Endothelial cell of umbilical vein (primary cell): Measurements from ENCODE around the gene SHROOM4. TPM values are rescaled to one million over a fixed set of nuclear protein-coding genes. Genes with fewer than 3 reads are reported as not detected.

Experiments
- BruUV-seq: library from RNA; stranded (reverse); fragments of 400-500 nt; replicated peaks from 2 replicates; lab custom pipeline; 2021; lab: Mats Ljungman, UMichigan
- CTCF ChIA-PET: fragments of 300-600, 350-600 bp; sonication (Branson Sonifier 250); formaldehyde crosslinking; loops from one replicate; lab custom pipeline; 2021; ENCODE audit warnings: antibody characterized with exemption, inconsistent platforms; lab: Charles Lee
- POLR2A ChIA-PET: fragments of 300-600, 350-600 bp; sonication (Branson Sonifier 250); formaldehyde crosslinking; loops from one replicate; lab custom pipeline; 2021; ENCODE audit warnings: antibody characterized with exemption, inconsistent platforms; lab: Charles Lee
- DNase-seq: peaks from one replicate; pipeline ENCODE4 v3.0.0-alpha.2; 2011; ENCODE audit warnings: low read depth, low spot score
- FAIRE-seq: peaks from 2 replicates; lab custom pipeline; 2011; peaks lifted over from hg19 to GRCh38; lab: Jason Lieb, UNC
- H2AFZ ChIP-seq: 2 replicates; pipeline ENCODE4 v1.6.0; 2012; ENCODE audit warnings: low read depth, low read length, control low read depth, inconsistent platforms
- H3K27ac ChIP-seq: 2 replicates; pipeline ENCODE4 v1.5.1; 2011; ENCODE audit warnings: low read depth, mild to moderate bottlenecking, control low read depth, low read length, moderate library complexity; ENCODE audit not compliant: insufficient read depth
- H3K27me3 ChIP-seq, 2 experiments: 2 replicates each; pipeline versions ENCODE4 v1.6.0 to v1.6.1; 2011; ENCODE audit warnings: low read length in 2 of 2, mixed read lengths in 1 of 2; ENCODE audit not compliant: control insufficient read depth in 2 of 2, insufficient read depth in 2 of 2
- H3K36me3 ChIP-seq, 2 experiments: 2 replicates in 1 of 2; 3 replicates in 1 of 2; pipeline ENCODE4 v1.5.1; 2011; ENCODE audit warnings: low read length in 2 of 2, mild to moderate bottlenecking in 1 of 2, moderate library complexity in 1 of 2; ENCODE audit not compliant: control insufficient read depth in 2 of 2, insufficient read depth in 2 of 2; ENCODE audit errors: extremely low read depth in 1 of 2
- H3K4me1 ChIP-seq: 3 replicates; pipeline ENCODE4 v1.5.1; 2011; ENCODE audit warnings: mild to moderate bottlenecking, low read length; ENCODE audit not compliant: control insufficient read depth, insufficient read depth; ENCODE audit errors: extremely low read depth
- H3K4me2 ChIP-seq: 2 replicates; pipeline ENCODE4 v1.6.1; 2011; ENCODE audit warnings: low read length, control low read depth, mixed read lengths; ENCODE audit not compliant: insufficient read depth
- H3K4me3 ChIP-seq, 3 experiments: fragments of 200-600 bp in 1 of 3; sonication (generic), shearing (Covaris generic) in 1 of 3; replicated peaks in 1 of 3; 2 replicates each; pipeline ENCODE4 v1.5.1; 2011 to 2016; ENCODE audit warnings: control low read depth in 3 of 3, low read length in 3 of 3, mild to moderate bottlenecking in 2 of 3, inconsistent platforms in 1 of 3, low read depth in 1 of 3, moderate library complexity in 1 of 3; ENCODE audit not compliant: insufficient read depth in 1 of 3
- H3K79me2 ChIP-seq: 2 replicates; pipeline ENCODE4 v1.6.0; 2012; ENCODE audit warnings: low read length, inconsistent platforms; ENCODE audit not compliant: control insufficient read depth, insufficient read depth
- H3K9ac ChIP-seq: replicated peaks from 2 replicates; pipeline ENCODE3; 2011; ENCODE audit warnings: low read length, control low read depth; ENCODE audit not compliant: insufficient read depth; ENCODE audit errors: extremely low read depth
- H3K9me1 ChIP-seq: replicated peaks from 3 replicates; pipeline ENCODE4 v1.6.0; 2011; ENCODE audit warnings: mild to moderate bottlenecking, low read length; ENCODE audit not compliant: control insufficient read depth, insufficient read depth; ENCODE audit errors: extremely low read depth
- H3K9me3 ChIP-seq: replicated peaks from 2 replicates; pipeline ENCODE4 v1.5.1; 2012; ENCODE audit warnings: low read length, inconsistent platforms; ENCODE audit not compliant: control insufficient read depth, insufficient read depth
- H4K20me1 ChIP-seq: replicated peaks from 2 replicates; pipeline ENCODE3; 2011; ENCODE audit warnings: mild to moderate bottlenecking, low read length; ENCODE audit not compliant: control insufficient read depth, insufficient read depth; ENCODE audit errors: extremely low read depth
- CTCF ChIP-seq, 2 donors: IDR thresholded peaks; 1 replicate in 1 of 2; 2 replicates in 1 of 2; pipeline ENCODE4 v1.5.1; 2011; ENCODE audit warnings: low read length in 2 of 2, mild to moderate bottlenecking in 2 of 2, moderate library complexity in 2 of 2, control low read depth in 1 of 2, inconsistent platforms in 1 of 2, low read depth in 1 of 2; ENCODE audit not compliant: insufficient read depth in 1 of 2; ENCODE audit errors: extremely low read depth in 1 of 2
- EZH2 ChIP-seq: IDR thresholded peaks from 2 replicates; pipeline ENCODE4 v1.6.1; 2012; ENCODE audit warnings: borderline replicate concordance, low read depth, mild to moderate bottlenecking, moderate library complexity, low read length, inconsistent platforms; ENCODE audit not compliant: severe bottlenecking
- FOS ChIP-seq: IDR thresholded peaks from 2 replicates; pipeline ENCODE4 v1.6.1; 2011; ENCODE audit warnings: mild to moderate bottlenecking, low read length, moderate library complexity, borderline replicate concordance; ENCODE audit not compliant: insufficient read depth
- GATA2 ChIP-seq: IDR thresholded peaks from 2 replicates; pipeline ENCODE4 v1.7.0; 2011; ENCODE audit warnings: low read depth, mild to moderate bottlenecking, moderate library complexity, mixed read lengths, low read length; ENCODE audit not compliant: insufficient read length, insufficient read depth
- JUN ChIP-seq: IDR thresholded peaks from 2 replicates; pipeline ENCODE4 v1.6.1; 2011; ENCODE audit warnings: borderline replicate concordance, low read depth; ENCODE audit not compliant: insufficient read length, insufficient read depth
- MYC ChIP-seq: IDR thresholded peaks from one replicate; pipeline ENCODE4 v1.6.1; 2011; ENCODE audit warnings: mild to moderate bottlenecking, low read depth, low read length
- POLR2A ChIP-seq: IDR thresholded peaks from 2 replicates; pipeline ENCODE4 v1.6.1; 2012; ENCODE audit warnings: low read depth, mild to moderate bottlenecking, control low read depth, low read length
- POLR2AphosphoS5 ChIP-seq: IDR thresholded peaks from 2 replicates; pipeline ENCODE4 v1.6.1; 2012; ENCODE audit warnings: low read depth, mild to moderate bottlenecking, control low read depth, low read length, moderate library complexity; ENCODE audit not compliant: insufficient read depth
- dilution Hi-C: fragments of 300-500 bp; cut with MboI; formaldehyde crosslinking; loops from one replicate; pipeline ENCODE4 v1.15.0; 2019; ENCODE audit warnings: low sequenced_read_pairs; ENCODE audit not compliant: extremely low pct_ligation_motif_present
- intact Hi-C: fragments of 100-400 bp; cut with micrococcal nuclease; formaldehyde crosslinking; loops from one replicate; pipeline ENCODE4 v1.10.0; 2022
- polyA plus RNA-seq, 4 experiments: library from polyadenylated mRNA; depleted of rRNA in 3 of 4; stranded (reverse) in 3 of 4; unstranded in 1 of 4; fragments of >200 nt; gene quantifications; 2 replicates each; pipeline versions ENCODE4 v1.2.1 to v1.2.3, GENCODE V29; 2011 to 2012; ENCODE audit warnings: missing spikeins in 1 of 4
- total RNA-seq: library from RNA; stranded (reverse); gene quantifications from 2 replicates; pipeline ENCODE4 v1.2.3, GENCODE V29; 2021
- TF ChIP-seq, protein P1 (sequence below): IDR thresholded peaks from 2 replicates; pipeline ENCODE4 v1.6.1; 2011; ENCODE audit not compliant: insufficient read depth, insufficient read length

SHROOM4 gene
- total and polyA plus RNA-seq, 2 donors (not counting 3 experiments of a cell fraction or from before 2014, with no cell fraction given) = 29.7 to 57.5 TPM

GRCh38 chrX:50860518-50860917 is 46.5 kb upstream of the SHROOM4 start:
- no peaks in the 10 kb centered on the region for H3K9me1 ChIP-seq
- no peaks in the 10 kb centered on the region for H3K27me3 ChIP-seq
- no peak overlapping the region for H3K4me3 ChIP-seq
- H3K79me2 ChIP-seq = no peaks in the 10 kb centered on the region
- H3K4me1 ChIP-seq = no peaks in the 10 kb centered on the region
- no peaks in the 10 kb centered on the region for H3K9me3 ChIP-seq
- H3K27ac ChIP-seq = no peak overlapping the region
- intact Hi-C loops (no loop called here), dilution Hi-C loops (no loop called here)
- ChIA-PET CTCF (no interaction called here), POLR2A (no interaction called here)
- H2AFZ ChIP-seq = no peak overlapping the region
- no peak overlapping the region for H3K9ac ChIP-seq
- DNase-seq (no peak), FAIRE-seq (no peak)
- no peak overlapping the region for H3K4me2 ChIP-seq
- BruUV-seq = no TSS peak
- TF ChIP-seq POLR2A = no peak
- TF ChIP-seq EZH2 = no peak
- TF ChIP-seq CTCF (IDR thresholded peaks at IDR 0.05; ENCODE audit: extremely low read depth in 1 of 2, insufficient read depth in 1 of 2, low read depth in 1 of 2, low read length in 2 of 2) = no peak
- no peak for TF ChIP-seq FOS
- TF ChIP-seq POLR2AphosphoS5 = no peak
- TF ChIP-seq, protein P1, sequence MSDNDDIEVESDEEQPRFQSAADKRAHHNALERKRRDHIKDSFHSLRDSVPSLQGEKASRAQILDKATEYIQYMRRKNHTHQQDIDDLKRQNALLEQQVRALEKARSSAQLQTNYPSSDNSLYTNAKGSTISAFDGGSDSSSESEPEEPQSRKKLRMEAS = no peak
- TF ChIP-seq JUN = no peak
- TF ChIP-seq GATA2 = no peak
- TF ChIP-seq MYC = no peak
- no peaks in the 10 kb centered on the region for H4K20me1 ChIP-seq
- no peaks in the 10 kb centered on the region for H3K36me3 ChIP-seq
